GM11168 (cell line): Measurements from ENCODE around the gene SEC14L2.
"Not testable (repeated sequence)": the region's sequence is repeated elsewhere in the genome, so short reads cannot be mapped to it uniquely, and the experiment has no call there.

Source experiments
- in situ Hi-C: fragments of 300-500 bp; cut with MboI; formaldehyde crosslinking; loops from one replicate; pipeline ENCODE4 v1.12.0; 2022; ENCODE audit warnings: low sequenced_read_pairs; ENCODE audit not compliant: unreplicated experiment

Gene SEC14L2

GRCh38 chr22:30401024-30401423 is 4.2 kb downstream of the SEC14L2 start:
- in situ Hi-C loops: not testable (repeated sequence)

GRCh38 chr22:30402028-30402765 is 5.4 kb downstream of the SEC14L2 start:
- in situ Hi-C loops: no loop called here

DNA sequence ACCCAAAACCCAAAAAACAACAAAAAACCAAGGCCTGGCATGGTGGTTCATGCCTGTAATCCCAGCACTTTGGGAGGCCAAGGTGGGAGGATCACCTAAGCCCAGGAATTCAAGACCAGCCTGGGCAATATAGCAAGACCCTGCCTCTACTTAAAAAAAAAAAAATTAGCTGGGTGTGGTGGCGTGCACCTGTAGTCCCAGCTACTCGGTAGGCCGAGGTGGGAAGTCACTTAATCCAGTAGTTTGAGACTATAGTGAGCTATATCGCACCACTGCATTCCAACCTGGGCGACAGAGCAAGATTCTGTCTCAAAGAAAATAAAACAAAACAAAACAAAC is 5.9 kb downstream of the SEC14L2 start:
- in situ Hi-C loops: not testable (repeated sequence)

DNA sequence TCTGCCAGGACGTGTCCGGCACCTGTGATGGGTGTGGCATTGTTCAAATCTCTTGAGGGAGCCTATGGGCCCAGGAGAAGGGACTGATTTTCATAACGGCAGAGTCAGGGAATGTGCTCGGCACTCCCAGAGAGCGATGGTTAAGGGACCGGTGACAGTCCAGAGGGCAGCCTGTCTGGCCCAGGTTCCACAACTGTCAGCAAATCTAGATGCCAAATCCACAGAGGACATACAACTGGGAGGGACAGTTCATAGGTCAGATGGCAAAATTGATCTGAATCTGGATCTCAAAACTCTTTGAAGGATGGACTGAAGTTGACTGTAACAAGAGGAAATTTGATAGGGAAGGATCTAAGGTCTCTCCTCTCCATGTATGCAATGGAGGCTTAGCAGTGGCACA is 7.5 kb downstream of the SEC14L2 start:
- in situ Hi-C loops: no loop called here

DNA sequence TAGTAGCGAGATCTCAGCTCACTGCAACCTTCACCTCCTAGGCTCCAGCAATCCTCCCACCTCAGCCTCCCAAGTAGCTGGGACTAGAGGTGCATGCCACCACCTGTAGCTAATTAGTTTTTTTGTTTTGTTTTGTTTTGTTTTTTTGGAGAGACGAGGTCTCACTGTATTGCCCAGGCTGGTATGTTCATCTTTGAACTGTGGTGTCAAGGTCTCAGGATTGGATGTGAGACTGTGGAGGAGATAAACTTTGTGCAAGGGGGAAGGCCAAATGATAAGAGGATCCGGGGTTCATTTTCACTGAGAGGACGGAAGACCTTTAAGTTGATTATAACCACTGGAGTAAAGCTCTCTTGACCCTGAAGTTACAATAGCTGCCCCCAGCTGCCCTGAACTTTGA is 8.9 kb downstream of the SEC14L2 start:
- in situ Hi-C loops: no loop called here

DNA sequence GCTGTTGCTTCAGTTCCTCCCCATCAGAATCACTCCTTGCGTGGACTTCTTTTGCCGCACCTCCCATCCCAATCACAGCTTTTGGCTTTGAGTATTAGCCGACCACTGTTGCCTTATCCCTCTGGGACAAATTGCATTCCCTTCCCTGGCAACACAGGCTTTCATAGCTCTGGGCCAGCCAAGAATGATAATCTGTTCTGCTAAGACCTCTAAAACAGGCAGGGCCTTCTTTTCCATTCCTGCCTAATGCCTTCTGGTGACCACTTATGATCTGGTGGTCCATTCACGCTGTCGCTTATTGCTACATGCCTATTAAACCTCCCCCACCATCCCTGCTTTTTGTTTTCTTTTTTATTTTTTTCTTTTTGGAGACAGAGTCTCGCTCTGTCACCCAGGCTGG is 9.6 kb downstream of the SEC14L2 start:
- in situ Hi-C loops: no loop called here

GRCh38 chr22:30408388-30409102 is 11.7 kb downstream of the SEC14L2 start:
- in situ Hi-C loops: no loop called here

- in situ Hi-C loops: no loop called here
These were observed 15.0 kb downstream of the SEC14L2 start for GRCh38 chr22:30411780-30412179.

- in situ Hi-C loops: no loop called here
These were observed 16.2 kb downstream of the SEC14L2 start for GRCh38 chr22:30413001-30413400.

DNA sequence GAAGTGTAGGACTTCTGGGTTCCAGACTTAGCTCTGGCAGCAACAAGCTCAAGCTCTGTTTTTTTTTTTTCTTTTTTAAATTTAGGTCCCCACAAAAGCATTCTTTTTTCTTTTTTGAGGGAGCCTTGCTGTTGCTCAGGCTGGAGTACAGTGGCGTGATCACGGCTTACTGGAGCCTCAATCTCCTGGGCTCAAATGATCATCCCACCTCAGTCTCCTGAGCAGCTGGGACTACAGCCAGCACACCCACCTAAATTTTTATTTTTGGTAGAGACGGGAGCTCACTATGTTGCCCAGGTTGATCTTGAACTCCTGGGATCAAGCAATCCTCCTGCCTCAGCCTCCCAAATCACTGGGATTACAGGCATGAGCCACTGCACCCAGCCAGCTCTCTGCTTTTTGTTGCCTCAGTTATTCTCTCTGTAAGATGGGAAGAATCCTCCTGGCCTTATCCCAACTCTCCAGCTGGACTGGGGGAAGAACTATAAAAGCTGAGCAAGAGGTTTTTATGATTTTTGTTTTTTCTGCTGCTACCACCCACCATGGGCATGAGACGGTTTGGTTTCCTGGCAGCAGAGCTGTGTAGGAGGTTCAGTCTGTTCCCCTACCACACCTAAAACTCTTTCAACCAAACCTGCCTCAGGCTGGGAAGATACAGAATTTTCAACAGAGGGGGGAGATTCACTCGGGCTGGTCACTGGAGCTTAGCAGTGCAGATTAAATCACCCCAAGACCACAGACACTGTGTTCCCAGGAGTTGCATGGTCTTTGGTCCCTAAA is 17.1 kb downstream of the SEC14L2 start:
- in situ Hi-C loops: no loop called here

GRCh38 chr22:30414525-30415047 is 17.8 kb downstream of the SEC14L2 start:
- in situ Hi-C loops: no loop called here

GRCh38 chr22:30416403-30416802 is 19.6 kb downstream of the SEC14L2 start:
- in situ Hi-C loops: no loop called here

DNA sequence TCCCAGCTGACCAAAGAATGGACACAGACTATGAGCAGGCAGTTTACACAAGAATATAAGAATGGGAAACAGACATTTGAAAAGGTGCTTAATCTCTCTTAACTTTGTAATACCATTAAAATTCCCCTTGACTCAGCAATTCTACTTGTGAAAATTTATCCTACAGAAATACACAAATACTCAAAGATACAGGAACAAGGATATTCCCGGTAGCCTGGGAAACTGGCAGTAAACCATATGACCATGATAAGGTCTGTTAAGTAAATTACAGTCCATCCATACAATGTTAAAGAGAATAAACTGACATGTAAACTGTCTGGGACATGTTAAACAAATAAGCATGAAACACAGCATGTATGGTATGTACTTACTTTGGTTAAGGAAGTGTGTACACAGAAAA is 20.0 kb downstream of the SEC14L2 start:
- in situ Hi-C loops: no loop called here

GRCh38 chr22:30420347-30421125 is 23.7 kb downstream of the SEC14L2 start:
- in situ Hi-C loops: no loop called here

- in situ Hi-C loops: no loop called here
These were observed 25.1 kb downstream of the SEC14L2 start for GRCh38 chr22:30421695-30422480.

GRCh38 chr22:30422481-30423300 is 25.9 kb downstream of the SEC14L2 start:
- in situ Hi-C loops: no loop called here

GRCh38 chr22:30423301-30423958 is 26.6 kb downstream of the SEC14L2 start:
- in situ Hi-C loops: no loop called here

DNA sequence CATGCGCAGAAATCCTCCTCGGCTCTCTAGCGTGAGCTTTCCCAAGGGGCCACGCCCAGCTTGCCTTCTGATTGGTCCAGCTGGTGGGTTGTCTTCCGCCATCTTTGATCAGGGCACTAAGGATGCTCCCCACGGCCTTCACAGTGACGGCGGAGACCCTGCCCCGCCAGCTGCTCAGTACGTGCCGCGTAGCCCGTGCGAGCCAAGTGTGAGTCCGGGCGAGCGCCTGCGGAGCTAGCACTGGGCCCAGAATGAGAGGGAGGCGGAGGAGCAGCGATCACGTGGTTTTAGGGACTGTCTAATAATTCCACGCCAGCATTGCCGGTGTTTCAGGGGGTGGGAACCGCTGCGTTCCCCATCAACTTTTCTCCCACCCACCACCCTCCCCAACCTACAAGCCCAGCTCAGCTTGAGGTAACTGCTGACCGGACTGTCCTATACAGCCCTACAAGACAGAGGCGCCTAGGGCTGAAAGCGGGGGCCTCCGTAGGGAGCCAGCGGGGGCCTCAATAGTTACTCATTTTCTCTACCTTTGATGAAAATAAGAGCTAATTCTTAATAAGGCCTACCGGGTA is 27.2 kb downstream of the SEC14L2 start:
- in situ Hi-C loops: no loop called here
